ENCODE data around the gene PCBP3.

DNA sequence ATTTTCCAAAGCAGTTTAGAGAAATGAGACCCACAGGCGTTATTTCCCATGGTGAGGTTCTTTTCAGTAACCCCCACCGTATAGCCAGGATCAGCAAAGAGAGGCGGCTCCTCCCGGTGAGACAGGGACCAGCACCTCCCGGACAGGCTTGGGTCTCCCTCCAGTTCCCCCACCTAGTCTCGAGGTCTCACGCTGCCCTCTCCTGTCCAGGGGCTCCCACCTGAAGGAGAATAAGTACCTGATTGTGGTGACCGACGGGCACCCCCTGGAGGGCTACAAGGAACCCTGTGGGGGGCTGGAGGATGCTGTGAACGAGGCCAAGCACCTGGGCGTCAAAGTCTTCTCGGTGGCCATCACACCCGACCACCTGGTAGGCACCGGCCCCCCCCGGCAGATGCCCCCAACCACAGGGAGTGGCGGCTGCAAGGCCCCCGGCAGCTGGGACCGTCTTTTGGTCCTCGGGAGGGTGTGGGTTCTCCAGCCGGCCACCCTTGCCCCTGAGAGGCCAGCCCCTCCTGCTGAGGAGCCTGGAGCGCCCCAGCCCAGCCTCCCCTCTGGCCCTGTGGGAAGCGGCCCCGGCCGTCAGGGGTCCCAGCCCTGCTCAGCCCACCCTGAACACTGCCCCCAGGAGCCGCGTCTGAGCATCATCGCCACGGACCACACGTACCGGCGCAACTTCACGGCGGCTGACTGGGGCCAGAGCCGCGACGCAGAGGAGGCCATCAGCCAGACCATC, 343.0 kb downstream of the PCBP3 start:
- TF ChIP-seq, protein P1, sequence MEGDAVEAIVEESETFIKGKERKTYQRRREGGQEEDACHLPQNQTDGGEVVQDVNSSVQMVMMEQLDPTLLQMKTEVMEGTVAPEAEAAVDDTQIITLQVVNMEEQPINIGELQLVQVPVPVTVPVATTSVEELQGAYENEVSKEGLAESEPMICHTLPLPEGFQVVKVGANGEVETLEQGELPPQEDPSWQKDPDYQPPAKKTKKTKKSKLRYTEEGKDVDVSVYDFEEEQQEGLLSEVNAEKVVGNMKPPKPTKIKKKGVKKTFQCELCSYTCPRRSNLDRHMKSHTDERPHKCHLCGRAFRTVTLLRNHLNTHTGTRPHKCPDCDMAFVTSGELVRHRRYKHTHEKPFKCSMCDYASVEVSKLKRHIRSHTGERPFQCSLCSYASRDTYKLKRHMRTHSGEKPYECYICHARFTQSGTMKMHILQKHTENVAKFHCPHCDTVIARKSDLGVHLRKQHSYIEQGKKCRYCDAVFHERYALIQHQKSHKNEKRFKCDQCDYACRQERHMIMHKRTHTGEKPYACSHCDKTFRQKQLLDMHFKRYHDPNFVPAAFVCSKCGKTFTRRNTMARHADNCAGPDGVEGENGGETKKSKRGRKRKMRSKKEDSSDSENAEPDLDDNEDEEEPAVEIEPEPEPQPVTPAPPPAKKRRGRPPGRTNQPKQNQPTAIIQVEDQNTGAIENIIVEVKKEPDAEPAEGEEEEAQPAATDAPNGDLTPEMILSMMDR (IDR thresholded peaks at IDR 0.05) = no peak
- no peak for TF ChIP-seq POLR2AphosphoS5 (IDR thresholded peaks at IDR 0.05; ENCODE audit: low read depth, low read length)
- TF ChIP-seq, protein P2, sequence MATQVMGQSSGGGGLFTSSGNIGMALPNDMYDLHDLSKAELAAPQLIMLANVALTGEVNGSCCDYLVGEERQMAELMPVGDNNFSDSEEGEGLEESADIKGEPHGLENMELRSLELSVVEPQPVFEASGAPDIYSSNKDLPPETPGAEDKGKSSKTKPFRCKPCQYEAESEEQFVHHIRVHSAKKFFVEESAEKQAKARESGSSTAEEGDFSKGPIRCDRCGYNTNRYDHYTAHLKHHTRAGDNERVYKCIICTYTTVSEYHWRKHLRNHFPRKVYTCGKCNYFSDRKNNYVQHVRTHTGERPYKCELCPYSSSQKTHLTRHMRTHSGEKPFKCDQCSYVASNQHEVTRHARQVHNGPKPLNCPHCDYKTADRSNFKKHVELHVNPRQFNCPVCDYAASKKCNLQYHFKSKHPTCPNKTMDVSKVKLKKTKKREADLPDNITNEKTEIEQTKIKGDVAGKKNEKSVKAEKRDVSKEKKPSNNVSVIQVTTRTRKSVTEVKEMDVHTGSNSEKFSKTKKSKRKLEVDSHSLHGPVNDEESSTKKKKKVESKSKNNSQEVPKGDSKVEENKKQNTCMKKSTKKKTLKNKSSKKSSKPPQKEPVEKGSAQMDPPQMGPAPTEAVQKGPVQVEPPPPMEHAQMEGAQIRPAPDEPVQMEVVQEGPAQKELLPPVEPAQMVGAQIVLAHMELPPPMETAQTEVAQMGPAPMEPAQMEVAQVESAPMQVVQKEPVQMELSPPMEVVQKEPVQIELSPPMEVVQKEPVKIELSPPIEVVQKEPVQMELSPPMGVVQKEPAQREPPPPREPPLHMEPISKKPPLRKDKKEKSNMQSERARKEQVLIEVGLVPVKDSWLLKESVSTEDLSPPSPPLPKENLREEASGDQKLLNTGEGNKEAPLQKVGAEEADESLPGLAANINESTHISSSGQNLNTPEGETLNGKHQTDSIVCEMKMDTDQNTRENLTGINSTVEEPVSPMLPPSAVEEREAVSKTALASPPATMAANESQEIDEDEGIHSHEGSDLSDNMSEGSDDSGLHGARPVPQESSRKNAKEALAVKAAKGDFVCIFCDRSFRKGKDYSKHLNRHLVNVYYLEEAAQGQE (IDR thresholded peaks at IDR 0.05; ENCODE audit: insufficient read depth in 1 of 2, low read depth in 2 of 2, low read length in 1 of 2) = no peak

Data from Panc1 (cell line).